Ureter (tissue), 1 donor: ENCODE data around the gene PNPLA2. TPM values are rescaled to one million over a fixed set of nuclear protein-coding genes. Genes with fewer than 3 reads are reported as not detected.

Experiments
- DNase-seq: peaks from one replicate; pipeline ENCODE4 v3.0.0-alpha.2; 2020; ENCODE audit warnings: low spot score
- total RNA-seq: library from RNA; stranded (reverse); gene quantifications from one replicate; pipeline ENCODE4 v1.2.4, GENCODE V29; 2023
- donor health status: DM: yes; HTN: yes; CAD: no.

PNPLA2 gene
- total RNA-seq, 1 donor from 2014 or later: 118 TPM

GRCh38 chr11:816433-816779, 2.3 kb upstream of the PNPLA2 start:
- no peak for DNase-seq

GRCh38 chr11:819129-819931, 616 bp downstream of the PNPLA2 start:
- DNase-seq: peak; percentile 95

- DNase-seq: peak; percentile 93
Measured at GRCh38 chr11:819943-820649, 1.4 kb downstream of the PNPLA2 start.

DNA sequence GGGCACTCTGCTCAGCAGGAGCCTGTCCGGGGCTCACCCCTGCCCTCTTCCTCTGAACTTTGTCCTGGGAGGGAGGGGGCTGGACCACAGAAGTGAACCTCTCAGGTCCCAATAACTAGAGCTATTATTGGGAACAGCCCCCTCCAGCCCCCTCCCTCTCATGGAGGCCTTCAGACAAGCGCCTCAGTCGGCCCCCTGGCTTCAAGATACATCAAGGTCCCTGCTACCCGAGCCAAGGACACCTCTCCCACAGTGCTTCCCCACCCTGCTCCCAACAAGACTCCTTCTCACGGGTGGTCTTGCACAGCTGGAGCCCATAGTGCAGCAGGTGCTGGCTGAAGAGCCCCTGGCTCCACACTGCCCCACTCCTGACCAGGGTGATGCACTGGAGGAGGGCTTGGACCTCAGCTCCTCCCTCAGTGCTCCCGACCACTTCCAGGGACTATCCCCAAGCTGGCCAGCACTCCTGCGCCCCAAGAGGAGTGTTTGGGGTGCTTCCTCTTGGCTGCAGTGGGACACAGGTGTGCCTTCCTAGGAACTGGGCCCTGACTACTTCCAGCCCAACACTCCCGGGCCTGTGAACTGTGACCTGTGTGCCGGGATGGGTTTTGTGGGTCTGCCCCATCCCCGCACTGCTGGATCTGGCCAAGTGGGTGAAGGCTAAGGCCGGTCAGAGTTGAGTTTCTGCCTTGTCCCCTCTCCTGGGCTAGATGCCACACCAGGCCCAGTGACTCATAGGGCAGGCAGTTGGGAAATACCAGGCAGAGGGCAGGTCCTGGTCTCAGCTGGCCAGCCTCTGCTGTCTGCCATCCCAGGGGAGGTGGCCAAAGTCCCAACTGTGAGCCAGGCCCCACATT, 2.2 kb downstream of the PNPLA2 start:
- no peak for DNase-seq

DNA sequence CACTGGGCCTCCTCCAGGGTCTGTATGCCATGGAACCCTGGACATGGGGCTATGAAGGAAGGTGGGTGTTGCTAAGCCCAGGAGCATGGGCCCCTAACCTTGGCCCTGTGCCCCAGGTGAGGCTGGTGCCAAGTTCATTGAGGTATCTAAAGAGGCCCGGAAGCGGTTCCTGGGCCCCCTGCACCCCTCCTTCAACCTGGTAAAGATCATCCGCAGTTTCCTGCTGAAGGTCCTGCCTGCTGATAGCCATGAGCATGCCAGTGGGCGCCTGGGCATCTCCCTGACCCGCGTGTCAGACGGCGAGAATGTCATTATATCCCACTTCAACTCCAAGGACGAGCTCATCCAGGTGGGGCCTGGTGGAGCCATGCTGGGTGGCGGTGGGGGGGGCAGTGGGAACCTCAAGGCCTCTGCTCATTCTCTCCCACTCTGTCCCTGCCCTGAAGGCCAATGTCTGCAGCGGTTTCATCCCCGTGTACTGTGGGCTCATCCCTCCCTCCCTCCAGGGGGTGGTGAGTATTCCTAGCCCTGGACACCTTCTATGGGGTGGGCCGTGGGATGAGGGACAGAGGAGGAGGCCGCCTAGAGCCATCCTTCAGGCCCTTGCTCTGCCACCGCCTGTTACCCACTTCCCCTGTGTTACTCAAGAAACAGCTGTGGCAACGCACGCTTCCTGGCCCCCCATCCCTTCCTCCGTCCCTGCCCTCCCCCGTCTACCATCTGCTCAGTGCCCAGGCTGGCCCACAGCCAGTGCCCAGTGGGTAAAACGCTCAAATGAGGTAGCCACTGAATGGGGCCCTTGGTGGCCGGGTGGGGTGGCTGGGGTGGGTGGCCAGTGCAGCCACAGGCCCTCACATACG, 3.0 kb downstream of the PNPLA2 start:
- DNase-seq: no peak

DNA sequence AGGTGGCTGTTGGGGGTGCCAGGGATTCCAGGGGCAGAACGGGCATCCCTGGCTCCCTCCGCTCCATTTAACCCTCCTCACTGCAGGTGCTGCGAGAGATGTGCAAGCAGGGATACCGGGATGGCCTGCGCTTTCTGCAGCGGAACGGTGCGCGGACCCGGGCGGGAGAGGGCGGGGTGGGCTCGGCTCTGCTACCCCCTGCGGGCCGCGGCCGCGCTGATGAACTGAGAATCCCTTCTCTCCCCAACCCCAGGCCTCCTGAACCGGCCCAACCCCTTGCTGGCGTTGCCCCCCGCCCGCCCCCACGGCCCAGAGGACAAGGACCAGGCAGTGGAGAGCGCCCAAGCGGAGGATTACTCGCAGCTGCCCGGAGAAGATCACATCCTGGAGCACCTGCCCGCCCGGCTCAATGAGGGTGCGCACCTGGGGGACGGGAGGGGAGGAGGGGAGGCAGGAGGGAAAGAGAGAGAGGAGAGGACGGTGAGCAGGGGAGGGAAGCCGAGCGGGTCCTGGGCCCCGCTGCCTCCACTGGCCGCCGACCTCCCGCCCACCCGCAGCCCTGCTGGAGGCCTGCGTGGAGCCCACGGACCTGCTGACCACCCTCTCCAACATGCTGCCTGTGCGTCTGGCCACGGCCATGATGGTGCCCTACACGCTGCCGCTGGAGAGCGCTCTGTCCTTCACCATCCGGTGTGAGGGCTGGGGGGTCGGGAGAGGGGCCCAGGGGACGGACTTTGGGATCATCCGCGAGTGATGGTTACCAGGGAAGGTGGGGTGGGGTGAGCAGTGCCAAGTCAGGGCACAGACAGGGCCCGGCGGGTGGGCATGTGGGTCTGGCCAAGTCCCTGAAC, 5.0 kb downstream of the PNPLA2 start:
- no peak for DNase-seq

DNA sequence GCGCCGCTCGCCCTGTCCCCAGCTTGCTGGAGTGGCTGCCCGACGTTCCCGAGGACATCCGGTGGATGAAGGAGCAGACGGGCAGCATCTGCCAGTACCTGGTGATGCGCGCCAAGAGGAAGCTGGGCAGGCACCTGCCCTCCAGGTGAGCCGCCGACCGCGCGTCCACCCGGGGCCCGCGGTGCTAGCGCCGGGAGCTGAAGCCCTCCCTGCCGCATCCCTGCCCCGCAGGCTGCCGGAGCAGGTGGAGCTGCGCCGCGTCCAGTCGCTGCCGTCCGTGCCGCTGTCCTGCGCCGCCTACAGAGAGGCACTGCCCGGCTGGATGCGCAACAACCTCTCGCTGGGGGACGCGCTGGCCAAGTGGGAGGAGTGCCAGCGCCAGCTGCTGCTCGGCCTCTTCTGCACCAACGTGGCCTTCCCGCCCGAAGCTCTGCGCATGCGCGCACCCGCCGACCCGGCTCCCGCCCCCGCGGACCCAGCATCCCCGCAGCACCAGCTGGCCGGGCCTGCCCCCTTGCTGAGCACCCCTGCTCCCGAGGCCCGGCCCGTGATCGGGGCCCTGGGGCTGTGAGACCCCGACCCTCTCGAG, 5.7 kb downstream of the PNPLA2 start:
- DNase-seq: no peak

GRCh38 chr11:824942-825341, 6.2 kb downstream of the PNPLA2 start:
- DNase-seq: no peak

GRCh38 chr11:825366-826226, 6.9 kb downstream of the PNPLA2 start:
- DNase-seq: no peak

- DNase-seq: no peak
Measured at GRCh38 chr11:826227-826621, 7.5 kb downstream of the PNPLA2 start.

GRCh38 chr11:826836-827145, 8.1 kb downstream of the PNPLA2 start:
- no peak for DNase-seq

GRCh38 chr11:827146-827896, 8.6 kb downstream of the PNPLA2 start:
- no peak for DNase-seq

DNA sequence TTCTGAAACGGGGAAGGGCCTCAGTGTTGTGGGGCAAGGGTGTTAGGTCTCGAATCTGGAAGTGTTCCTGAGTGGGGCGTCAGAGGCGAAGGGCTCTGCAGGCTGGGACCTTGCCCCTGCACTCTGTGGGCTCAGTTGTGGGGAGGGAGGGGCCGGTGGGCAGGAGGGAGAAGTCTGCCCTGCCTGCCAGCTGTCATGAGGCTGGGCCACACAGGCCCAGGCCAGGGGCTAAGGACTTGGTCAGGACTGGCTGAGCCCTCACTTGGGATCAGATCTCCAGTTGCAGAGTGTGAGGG, 9.1 kb downstream of the PNPLA2 start, which contains the start of gene CRACR2B:
Gene CRACR2B (plus strand): TSS at position 23 of the 296 bp plus-strand sequence. CDS start 689 bp downstream, outside the sequence.
- no peak for DNase-seq

- no peak for DNase-seq
Measured at GRCh38 chr11:828506-829175, 9.9 kb downstream of the PNPLA2 start.

GRCh38 chr11:829176-829846, 10.6 kb downstream of the PNPLA2 start:
- no peak for DNase-seq

- DNase-seq: no peak
Measured at GRCh38 chr11:829847-830294, 11.2 kb downstream of the PNPLA2 start.
